Muscle of arm (tissue), 12 donors: ENCODE results near the gene KRTAP5-5. TPM values are rescaled to one million over a fixed set of nuclear protein-coding genes. Genes with fewer than 3 reads are reported as not detected.
A peak's percentile ranks its signal among the peaks of the same experiment; 100 is the strongest.
"Not testable (repeated sequence)": the region's sequence is repeated elsewhere in the genome, so short reads cannot be mapped to it uniquely, and the experiment has no call there.

ENCODE experiments used
- DNase-seq: peaks from one replicate; pipeline ENCODE4 v3.0.0-alpha.2; 2013
- polyA plus RNA-seq, 12 donors: library from polyadenylated mRNA; unstranded; fragments of 120-200 nt; gene quantifications; one replicate each; pipeline ENCODE4 v1.2.1, GENCODE V29; 2013; ENCODE audit not compliant: insufficient read length in 12 of 12

KRTAP5-5 gene
- polyA plus RNA-seq, 12 donors, result not detected

- DNase-seq, result no peak
Measured at GRCh38 chr11:1656061-1656441, 26.5 kb downstream of the KRTAP5-5 start.

DNA sequence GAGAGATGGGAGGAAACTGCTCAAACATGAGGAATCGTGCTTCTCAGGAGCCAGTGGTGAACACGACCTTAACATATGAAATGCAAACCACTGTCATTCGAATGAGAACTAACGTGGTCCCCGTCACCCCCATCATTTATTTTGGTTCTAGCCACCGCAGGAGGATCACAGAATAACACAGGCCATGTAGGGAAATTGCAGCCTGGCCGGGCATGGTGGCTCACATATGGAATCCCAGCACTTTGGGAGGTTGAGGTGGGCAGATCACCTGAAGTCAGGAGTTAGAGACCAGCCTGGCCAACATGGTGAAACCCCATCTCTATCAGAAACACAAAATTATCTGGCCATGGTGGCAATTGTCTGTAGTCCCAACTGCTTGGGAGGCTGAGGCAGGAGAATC is 27.1 kb downstream of the KRTAP5-5 start:
- no peak for DNase-seq

- DNase-seq, result no peak
Measured at GRCh38 chr11:1659506-1659905, 29.9 kb downstream of the KRTAP5-5 start.

DNA sequence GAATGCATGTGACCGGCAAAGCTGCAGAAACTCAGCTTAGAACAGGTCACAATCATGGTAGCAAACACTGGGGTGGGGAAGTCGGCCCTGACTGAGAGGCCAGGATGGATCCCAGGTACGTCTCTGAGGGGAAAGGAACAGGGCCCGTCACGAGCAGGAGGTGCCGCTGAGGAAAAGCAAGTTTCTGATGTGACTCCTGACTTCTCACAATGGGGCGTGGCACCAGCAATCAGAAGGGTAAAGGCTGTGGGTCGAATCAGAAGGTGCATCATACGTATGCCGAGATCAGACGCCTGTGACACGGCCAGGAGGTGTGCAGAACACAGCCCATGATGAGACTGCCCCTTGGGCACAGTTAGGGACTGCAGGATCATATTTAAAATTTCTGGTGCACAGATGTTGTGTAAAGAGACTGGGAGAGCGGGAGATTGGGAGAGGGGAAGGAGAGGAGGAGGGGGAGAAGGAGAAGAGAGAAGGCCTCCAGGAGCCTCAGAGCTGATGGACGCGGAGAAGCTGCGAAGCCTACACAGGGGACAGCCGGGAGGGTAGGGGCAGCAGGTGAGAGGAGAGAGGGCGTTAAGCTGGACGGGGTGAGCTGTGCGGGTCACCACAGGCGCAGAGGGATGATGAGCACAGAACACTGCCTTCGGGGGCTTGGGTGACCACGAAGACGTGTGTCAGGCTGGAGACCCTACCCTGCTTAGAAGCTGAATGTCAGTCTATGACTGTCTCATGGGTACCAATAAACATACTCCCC is 30.7 kb downstream of the KRTAP5-5 start:
- no peak for DNase-seq

DNA sequence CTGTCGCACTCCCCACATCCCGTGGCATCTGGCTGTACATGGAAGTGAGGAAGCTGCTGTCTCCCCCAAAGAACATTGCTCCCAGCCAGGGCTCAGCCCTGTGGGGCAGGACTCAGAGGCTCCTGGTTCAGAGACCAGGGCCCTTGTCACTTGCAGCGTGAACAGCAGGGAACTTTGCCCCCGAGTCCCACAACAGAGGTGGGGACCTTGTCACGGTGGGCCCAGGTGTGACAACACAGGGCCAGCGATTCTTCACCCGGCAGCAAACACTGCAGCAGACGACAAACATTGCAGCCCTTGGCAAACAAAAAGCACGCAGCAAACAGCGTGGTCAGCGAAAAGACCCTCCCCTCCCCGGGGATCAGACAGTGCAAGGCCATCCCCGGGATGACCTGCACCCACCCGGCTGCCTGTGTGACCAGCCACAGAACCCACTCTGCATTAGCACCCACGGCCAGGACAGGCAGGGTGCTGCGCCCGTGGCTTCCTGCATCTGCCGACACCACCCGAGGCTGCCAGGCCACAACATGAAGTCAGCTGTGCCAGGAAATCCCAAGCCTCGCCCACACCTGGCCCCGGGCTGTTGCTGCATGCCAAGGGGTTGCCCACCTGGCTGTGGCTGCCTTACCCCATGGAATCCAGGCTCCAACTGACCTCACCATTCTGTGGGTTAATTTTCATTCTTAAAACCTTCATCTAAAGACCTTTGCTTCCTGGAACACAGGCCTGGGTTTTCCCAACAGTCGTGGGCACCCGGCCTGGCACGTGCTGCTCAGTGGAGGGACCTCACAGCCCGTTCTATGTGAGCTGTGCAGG is 32.1 kb downstream of the KRTAP5-5 start:
- not testable (repeated sequence) for DNase-seq

GRCh38 chr11:1662699-1663283 is 33.2 kb downstream of the KRTAP5-5 start:
- not testable (repeated sequence) for DNase-seq

GRCh38 chr11:1665313-1665712 is 35.7 kb downstream of the KRTAP5-5 start:
- no peak for DNase-seq

DNA sequence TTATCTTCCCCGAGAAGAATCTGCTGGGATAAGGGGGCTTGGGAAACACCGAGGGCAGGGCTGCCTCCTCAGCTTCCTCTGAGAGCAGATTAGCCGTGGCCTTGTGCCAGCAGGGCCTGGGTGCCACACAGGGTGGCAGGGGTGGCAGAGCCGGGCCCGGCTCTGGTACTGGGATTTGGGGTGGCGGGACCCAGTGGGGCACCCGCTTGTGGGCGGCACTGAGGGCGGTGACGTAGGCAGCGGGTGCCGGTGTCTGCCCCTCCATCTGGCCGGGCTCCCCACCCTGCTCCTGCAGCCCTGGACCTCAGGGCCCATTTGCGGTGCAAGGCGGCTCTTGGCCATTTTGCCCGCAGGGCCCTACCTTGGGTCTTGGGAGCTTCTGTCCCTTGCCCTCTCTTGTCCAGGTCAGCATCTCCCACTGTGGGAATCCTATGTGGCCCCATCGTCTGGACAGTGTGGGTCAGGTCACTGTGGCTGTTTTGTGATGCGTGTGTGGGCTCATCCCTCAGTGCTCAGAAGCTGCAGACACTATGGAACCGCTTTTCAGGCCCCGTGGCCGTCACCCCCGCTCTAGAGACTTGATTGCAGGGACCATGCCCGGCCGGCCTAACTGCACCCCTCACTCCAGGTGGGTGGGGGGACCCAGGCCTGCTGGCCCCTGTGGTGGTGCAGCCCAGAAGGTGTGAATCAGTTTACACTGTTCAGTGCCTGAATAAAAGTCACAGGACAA is 37.7 kb downstream of the KRTAP5-5 start:
- no peak for DNase-seq

DNA sequence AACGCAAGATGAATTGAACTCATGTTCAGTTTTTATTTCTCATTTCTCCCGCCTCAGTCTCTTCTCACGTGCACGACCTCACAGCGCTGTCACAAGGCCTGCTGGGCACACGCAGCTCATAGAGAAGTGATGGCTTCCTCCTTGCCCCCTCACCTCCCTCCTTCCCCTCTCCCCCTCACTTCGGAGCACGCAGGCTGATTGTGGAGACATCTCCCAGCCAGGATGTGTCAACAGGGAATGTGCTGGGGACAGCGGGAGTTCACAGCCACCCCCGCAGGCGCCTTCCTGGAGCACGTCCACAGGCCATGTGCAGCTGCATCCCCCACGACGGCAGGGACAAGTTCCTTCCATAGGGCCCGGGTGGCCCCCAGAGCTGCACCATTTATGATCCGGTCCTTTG is 38.3 kb downstream of the KRTAP5-5 start:
- DNase-seq, result no peak

GRCh38 chr11:1668911-1669473 is 39.4 kb downstream of the KRTAP5-5 start:
- DNase-seq, result no peak

DNA sequence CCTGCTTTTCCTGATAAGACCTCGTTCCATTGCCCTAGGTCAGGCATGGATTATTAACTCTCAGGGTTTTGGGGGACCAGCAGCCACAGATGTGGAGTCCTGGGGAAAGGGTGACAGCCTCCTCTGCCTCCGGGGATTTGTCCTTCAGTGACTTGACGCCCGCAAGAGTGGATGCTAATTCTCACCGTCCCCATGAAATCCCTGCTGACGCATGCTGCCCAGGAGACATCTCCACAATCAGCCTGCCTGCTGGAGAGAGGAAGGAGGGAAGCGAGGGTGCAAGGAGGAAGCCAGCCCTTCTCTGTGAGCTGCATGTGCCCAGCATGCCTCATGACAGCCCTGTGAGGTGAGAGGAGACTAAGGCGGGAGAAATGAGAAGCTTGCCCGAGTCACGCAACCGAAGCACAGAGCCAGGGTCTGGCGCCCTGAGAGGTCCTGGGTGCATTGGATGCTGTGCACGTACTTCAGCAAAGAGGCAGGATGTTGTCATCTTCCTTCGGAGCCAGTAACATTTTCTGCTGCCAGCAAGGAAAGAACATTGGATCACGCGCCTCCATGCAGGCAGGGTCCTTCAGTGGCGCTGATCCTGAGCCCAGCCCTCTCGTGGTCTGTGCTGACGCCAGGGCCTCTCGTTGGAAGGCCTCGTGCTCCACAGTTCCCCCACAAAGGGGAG is 40.1 kb downstream of the KRTAP5-5 start:
- DNase-seq, result peak; percentile 92

DNA sequence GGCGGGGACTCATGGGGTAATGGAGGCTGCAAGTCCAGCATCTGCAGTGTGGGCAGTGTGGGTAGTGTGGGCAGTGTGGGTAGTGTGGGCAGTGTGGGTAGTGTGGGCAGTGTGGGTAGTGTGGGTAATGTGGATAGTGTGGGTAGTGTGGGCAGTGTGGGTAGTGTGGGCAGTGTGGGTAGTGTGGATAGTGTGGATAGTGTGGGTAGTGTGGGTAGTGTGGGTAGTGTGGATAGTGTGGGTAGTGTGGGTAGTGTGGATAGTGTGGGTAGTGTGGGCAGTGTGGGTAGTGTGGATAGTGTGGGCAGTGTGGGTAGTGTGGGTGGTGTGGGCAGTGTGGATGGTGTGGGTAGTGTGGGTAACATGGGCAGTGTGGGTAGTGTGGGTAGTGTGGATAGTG is 40.9 kb downstream of the KRTAP5-5 start:
- DNase-seq, result not testable (repeated sequence)

- DNase-seq, result no peak
Measured at GRCh38 chr11:1670905-1671371, 41.4 kb downstream of the KRTAP5-5 start.

- no peak for DNase-seq
Measured at GRCh38 chr11:1671658-1672057, 42.1 kb downstream of the KRTAP5-5 start.

GRCh38 chr11:1672613-1673350 is 43.2 kb downstream of the KRTAP5-5 start:
- peak; percentile 78 for DNase-seq

- DNase-seq, result no peak
Measured at GRCh38 chr11:1673446-1674172, 44.0 kb downstream of the KRTAP5-5 start.

DNA sequence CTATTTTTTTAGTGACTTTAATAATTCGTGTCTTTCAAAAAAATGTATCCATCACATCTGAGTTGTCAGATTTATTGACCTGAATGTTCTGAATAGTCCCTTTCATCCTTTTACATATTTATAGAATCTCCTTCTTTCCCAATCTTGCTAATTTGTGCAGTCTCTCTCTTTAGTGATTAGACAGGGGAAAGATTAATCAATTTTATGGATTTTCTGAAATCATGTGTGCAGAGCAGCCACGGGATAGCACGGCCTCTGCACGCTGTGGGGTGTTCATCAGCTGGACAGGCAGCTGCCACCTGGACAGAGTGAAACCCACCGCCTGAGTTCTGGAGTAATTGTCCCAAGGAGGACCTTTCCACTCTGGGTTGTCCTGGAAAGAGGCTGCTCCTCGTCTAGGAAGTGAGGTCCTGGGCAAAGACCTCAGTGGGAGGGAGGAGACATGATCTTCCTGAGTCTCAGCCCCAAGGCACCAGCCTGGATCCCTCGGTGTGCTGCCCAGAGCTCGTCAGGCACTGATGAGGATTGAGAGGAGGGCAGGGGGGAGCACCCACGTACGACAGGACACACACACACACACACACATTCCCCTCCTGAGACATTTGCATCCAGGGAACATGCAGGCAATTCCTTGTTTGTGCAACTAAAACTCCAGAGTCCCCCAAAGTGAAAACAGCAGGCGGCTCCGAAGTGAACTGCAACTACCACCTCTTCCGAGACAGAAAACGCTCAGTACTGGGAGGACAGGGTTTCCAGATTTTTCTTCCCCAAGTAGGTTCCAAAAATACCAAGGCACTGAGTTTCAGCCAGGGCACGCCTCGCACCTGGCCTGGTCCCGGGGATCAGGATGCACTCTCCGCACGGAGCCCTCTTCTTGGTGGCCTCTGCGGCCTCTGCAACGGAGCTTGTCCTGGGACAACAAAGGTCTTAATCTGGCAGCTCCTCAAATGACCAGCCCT is 44.9 kb downstream of the KRTAP5-5 start:
- no peak for DNase-seq

DNA sequence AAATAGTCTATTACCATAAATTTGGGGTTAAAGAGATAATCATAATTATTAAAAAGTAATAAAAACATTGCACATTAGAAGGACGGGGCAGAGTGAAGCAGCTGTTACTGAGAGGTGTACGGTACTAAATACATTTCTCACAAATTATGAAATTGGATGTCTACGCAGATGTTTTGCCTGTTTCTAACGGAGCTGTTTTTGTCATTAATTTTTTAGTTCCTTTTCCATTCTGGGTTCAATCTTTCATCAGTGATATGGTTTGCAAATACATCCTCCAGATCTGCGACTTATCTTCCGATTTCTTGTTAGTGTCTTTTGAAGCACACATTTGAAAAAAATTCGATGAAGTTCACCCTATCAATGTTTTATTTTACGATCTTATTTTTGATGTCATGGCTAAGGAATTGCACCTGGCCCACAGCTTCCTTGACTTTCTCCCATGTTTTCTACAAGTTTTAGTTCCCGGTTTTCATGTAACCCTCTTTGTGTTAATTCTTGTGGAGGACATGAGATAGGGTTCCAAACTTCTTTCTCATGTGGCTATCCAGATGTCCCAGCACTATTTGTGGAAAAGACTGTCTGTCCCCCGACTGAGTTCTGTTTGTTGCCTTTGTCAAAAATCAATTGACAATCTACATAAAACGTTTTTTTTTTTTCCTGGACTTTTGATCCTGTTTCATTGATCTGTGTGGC is 46.1 kb downstream of the KRTAP5-5 start:
- no peak for DNase-seq
